ENCODE measurements around the gene TIMM13. TPM values are rescaled to one million over a fixed set of nuclear protein-coding genes. Genes with fewer than 3 reads are reported as not detected.

TIMM13 gene
- total and polyA plus RNA-seq, 9 of the 15 experiments (the other 6 are each of a cell fraction or from before 2014, with no cell fraction given): 17.6 to 215 (median 71.8) TPM

GRCh38 chr19:2440515-2440914, 13.1 kb upstream of the TIMM13 start:
- Histone ChIP-seq H3K27ac (ENCODE audit: extremely low read depth, low read depth, low read length) (no peak overlapping the region), H3K4me2 (ENCODE audit: insufficient read depth, low read length) (no peak overlapping the region), H3K79me2 (ENCODE audit: control insufficient read depth, insufficient read depth, low read length) (peaks cover 14% of the 10 kb centered on the region), H3K9me1 (ENCODE audit: control insufficient read depth, insufficient read depth, low read length) (no peaks in the 10 kb centered on the region), H4K20me1 (replicated peaks; ENCODE audit: control insufficient read depth, insufficient read depth, low read length) (peaks cover 11% of the 10 kb centered on the region; the same call in 1 of the 2 replicates), H3K9me3 (replicated peaks; ENCODE audit: control insufficient read depth, insufficient read depth, low read depth, low read length) (no peaks in the 10 kb centered on the region), H3K4me1 (replicated peaks in 1 of 2; ENCODE audit: control insufficient read depth in 2 of 2, insufficient read depth in 2 of 2, low read length in 2 of 2) (peaks cover 0 to 18% of the 10 kb centered on the region in 2 experiments; a peak in 1 of 5 replicates), H3K27me3 (ENCODE audit: control insufficient read depth in 2 of 2, insufficient read depth in 2 of 2, low read length in 2 of 2) (no peaks in the 10 kb centered on the region), H2AFZ (ENCODE audit: low read depth, low read length) (no peak overlapping the region), H3K36me3 (ENCODE audit: control insufficient read depth, insufficient read depth, low read length) (peaks cover 80% of the 10 kb centered on the region; the same call in 1 of the 3 replicates), H3K9ac (ENCODE audit: insufficient read depth in 1 of 2, low read depth in 2 of 2, low read length in 2 of 2) (peak overlapping the region in 1 of 2 experiments; percentile 45; a peak in 1 of 4 replicates), H3K4me3 (no peak overlapping the region)
- in situ Hi-C loops (cut with MboI) (no loop called here), intact Hi-C loops (cut with micrococcal nuclease) (no loop called here)
- 91% methylated on average over 1 of the region's 1 CpG for WGBS (ENCODE audit: insufficient coverage, low coverage, missing lambda C conversion rate)
- no peak for FAIRE-seq
- no TSS peak for BruUV-seq (replicated peaks)
- CTCF ChIA-PET (ENCODE audit: low intra/inter-chr PET ratio): interaction anchor here (0.6 kb wide), 1 partner anchor 555 kb away, joined by 6 read pairs; the partner anchor contains the start of gene ABHD17A
- DNase-seq (ENCODE audit: extremely low read depth in 1 of 4, low spot score in 3 of 4): no peak
- POLR2A ChIA-PET: interaction anchor here (1.7 kb wide), 1 partner anchor 13 kb away, joined by 6 read pairs; the partner anchor contains the start of gene TIMM13
- no peak for TF ChIP-seq LEF1 (IDR thresholded peaks at IDR 0.05)
- no peak for TF ChIP-seq CBX2 (IDR thresholded peaks at IDR 0.05; ENCODE audit: insufficient read depth, low read length, poor library complexity, severe bottlenecking)
- 0 out of 2 replicates have a peak, but pooled peaks have one; percentile 77 for TF ChIP-seq YBX1 (IDR thresholded peaks at IDR 0.05)
- peak; percentile 43; the same call in 1 of the 2 replicates for TF ChIP-seq PKNOX1 (IDR thresholded peaks at IDR 0.05)
- no peak for TF ChIP-seq PBX2 (CRISPR knock-in tag; IDR thresholded peaks at IDR 0.05; ENCODE audit: low read depth)
- peak; percentile 79 for TF ChIP-seq PBX2 (tag; conservative IDR thresholded peaks at IDR 0.05; ENCODE audit: low read depth)
- no peak for TF ChIP-seq JUN (IDR thresholded peaks at IDR 0.05; ENCODE audit: borderline replicate concordance, low read depth, low read length)
- TF ChIP-seq JUN (CRISPR knock-in tag; IDR thresholded peaks at IDR 0.05; ENCODE audit: borderline replicate concordance): no peak
- peak; percentile 85 for TF ChIP-seq ARHGAP35 (IDR thresholded peaks at IDR 0.05; ENCODE audit: partially characterized antibody)
- TF ChIP-seq POLR2A (conservative IDR thresholded peaks at IDR 0.05): peak; percentile 48; the same call in 1 of the 2 replicates
- no peak for TF ChIP-seq ATF4 (CRISPR knock-in tag; IDR thresholded peaks at IDR 0.05)
- peak; percentile 38; the same call in 1 of the 2 replicates for TF ChIP-seq CTBP1 (IDR thresholded peaks at IDR 0.05; ENCODE audit: borderline replicate concordance)
- TF ChIP-seq KDM1A (IDR thresholded peaks at IDR 0.05): peak; percentile 51 to 63; a peak in 3 of 4 replicates
- no peak for TF ChIP-seq ESRRB (CRISPR knock-in tag; IDR thresholded peaks at IDR 0.05; ENCODE audit: borderline replicate concordance)
- peak; percentile 68 for TF ChIP-seq SUPT5H (IDR thresholded peaks at IDR 0.05)
- TF ChIP-seq HDAC1 (IDR thresholded peaks at IDR 0.05): peak in 1 of 2 experiments; percentile 53; a peak in 1 of 4 replicates
- peak; percentile 58 for TF ChIP-seq MEIS2 (IDR thresholded peaks at IDR 0.05; ENCODE audit: partially characterized antibody)
- TF ChIP-seq COPS2 (conservative IDR thresholded peaks at IDR 0.05): no peak
- peak; percentile 43 for TF ChIP-seq POLR2B (IDR thresholded peaks at IDR 0.05; ENCODE audit: low read depth, partially characterized antibody)
- no peak for TF ChIP-seq SMARCA4 (IDR thresholded peaks at IDR 0.05)
- no peak for ATAC-seq

Data from K562 (cell line).